GM12801 (cell line): ENCODE measurements around the gene JAK3.

ENCODE experiments used
- CTCF ChIP-seq: IDR thresholded peaks from one replicate; pipeline ENCODE4 v1.5.1; 2011; ENCODE audit warnings: control low read depth; ENCODE audit not compliant: insufficient read length; ENCODE audit errors: extremely low read depth

Gene JAK3

GRCh38 chr19:17871032-17871877, 23.5 kb upstream of the JAK3 start:
- TF ChIP-seq CTCF, result no peak

- no peak for TF ChIP-seq CTCF
These were observed 21.4 kb upstream of the JAK3 start for GRCh38 chr19:17869114-17869608.

GRCh38 chr19:17868669-17869068, 20.9 kb upstream of the JAK3 start:
- TF ChIP-seq CTCF, result no peak

GRCh38 chr19:17866964-17867486, 19.2 kb upstream of the JAK3 start:
- TF ChIP-seq CTCF, result no peak

- no peak for TF ChIP-seq CTCF
These were observed 18.7 kb upstream of the JAK3 start for GRCh38 chr19:17866312-17866963.

GRCh38 chr19:17865364-17866311, 17.9 kb upstream of the JAK3 start:
- TF ChIP-seq CTCF, result no peak
